Activated T-cell treated with anti-CD3 and anti-CD28 coated beads, Interleukin-2, amount 50 U/mL, for 72 hours (primary cell): ENCODE data around the gene MCOLN3. TPM values are rescaled to one million over a fixed set of nuclear protein-coding genes. Genes with fewer than 3 reads are reported as not detected.
A peak's percentile ranks its signal among the peaks of the same experiment; 100 is the strongest.

ENCODE experiments used
- ATAC-seq, 2 donors: fragments of 150-1000 bp; cut with Tn5 transposase; replicated peaks in 1 of 2; 2 replicates each; pipeline ENCODE4 v1.10.0; 2021; ENCODE audit warnings: moderate library complexity in 2 of 2, mild to moderate bottlenecking in 1 of 2
- DNase-seq, 2 donors: peaks; one replicate each; pipeline ENCODE4 v3.0.0; 2021 to 2022; ENCODE audit warnings: mixed read lengths in 1 of 2
- H3K27ac Mint-ChIP-seq: one replicate; pipeline ENCODE4 v1.8.0; 2022; ENCODE audit warnings: mild to moderate bottlenecking, moderate library complexity, mixed read lengths
- H3K27me3 Mint-ChIP-seq: one replicate; pipeline ENCODE4 v1.8.0; 2022; ENCODE audit warnings: low read depth, mixed read lengths
- H3K36me3 Mint-ChIP-seq, 2 donors: one replicate each; pipeline ENCODE4 v1.8.0; 2022; ENCODE audit warnings: mixed read lengths in 2 of 2, mild to moderate bottlenecking in 1 of 2; ENCODE audit not compliant: insufficient read depth in 2 of 2
- H3K4me1 Mint-ChIP-seq: one replicate; pipeline ENCODE4 v1.8.0; 2022; ENCODE audit warnings: low read depth, mixed read lengths
- H3K4me3 Mint-ChIP-seq, 2 donors: one replicate each; pipeline ENCODE4 v1.8.0; 2022; ENCODE audit warnings: mild to moderate bottlenecking in 2 of 2, mixed read lengths in 2 of 2, moderate library complexity in 2 of 2
- H3K9me3 Mint-ChIP-seq, 2 donors: one replicate each; pipeline ENCODE4 v1.8.0; 2022; ENCODE audit warnings: mixed read lengths in 2 of 2
- total RNA-seq, 2 donors: library from RNA; stranded (reverse); gene quantifications; one replicate each; pipeline ENCODE4 v1.2.3, GENCODE V29; 2022

The MCOLN3 gene
- total RNA-seq, result under 1 TPM; 0.74 to 0.91 TPM

GRCh38 chr1:85048296-85049064 lies at the start of gene MCOLN3:
Gene MCOLN3, minus strand, starts transcription at chr1:85048500. Its CDS starts 3,140 bp downstream, at chr1:85045360.
- Mint-ChIP-seq H3K27me3 (peaks cover 64% of the 10 kb centered on the region), H3K4me3 (peak within 1 kb of the TSS; percentile 78 to 91), H3K27ac (no peak within 1 kb of the TSS), H3K9me3 (no peaks in the 10 kb centered on the region), H3K4me1 (peaks cover 22% of the 10 kb centered on the region), H3K36me3 (no peaks in the 10 kb centered on the region)
- ATAC-seq (peak; percentile 80 to 81), DNase-seq (peak; percentile 53 to 56)

- Mint-ChIP-seq H3K36me3 (no peaks in the 10 kb centered on the region), H3K4me1 (peaks cover 14% of the 10 kb centered on the region), H3K27me3 (peaks cover 12% of the 10 kb centered on the region), H3K9me3 (no peaks in the 10 kb centered on the region), H3K4me3 (no peak overlapping the region), H3K27ac (no peak overlapping the region)
- DNase-seq (no peak), ATAC-seq (no peak)
These were observed 45.3 kb upstream of the MCOLN3 start for GRCh38 chr1:85093644-85094043.

GRCh38 chr1:85091671-85092280 lies 43.5 kb upstream of the MCOLN3 start:
- DNase-seq, result peak; percentile 18
- Mint-ChIP-seq H3K9me3 (no peaks in the 10 kb centered on the region), H3K27me3 (peaks cover 12% of the 10 kb centered on the region), H3K36me3 (no peaks in the 10 kb centered on the region), H3K4me1 (peaks cover 14% of the 10 kb centered on the region), H3K4me3 (peak overlapping the region; percentile 64 to 79), H3K27ac (no peak overlapping the region)
- peak; percentile 90 to 97 for ATAC-seq

GRCh38 chr1:85090225-85090624 lies 41.9 kb upstream of the MCOLN3 start:
- Mint-ChIP-seq H3K4me3 (no peak overlapping the region), H3K9me3 (no peaks in the 10 kb centered on the region), H3K36me3 (no peaks in the 10 kb centered on the region), H3K27me3 (peaks cover 12% of the 10 kb centered on the region), H3K4me1 (peaks cover 14% of the 10 kb centered on the region), H3K27ac (no peak overlapping the region)
- DNase-seq, result no peak
- no peak for ATAC-seq

- no peak overlapping the region for H3K4me3 Mint-ChIP-seq
- H3K36me3 Mint-ChIP-seq, result no peaks in the 10 kb centered on the region
- H3K27me3 Mint-ChIP-seq, result peaks cover 18% of the 10 kb centered on the region
These were observed 40.9 kb upstream of the MCOLN3 start for GRCh38 chr1:85089203-85089602.

GRCh38 chr1:85088408-85088784 lies 40.1 kb upstream of the MCOLN3 start:
- Mint-ChIP-seq H3K4me3 (no peak overlapping the region), H3K9me3 (no peaks in the 10 kb centered on the region), H3K4me1 (peaks cover 14% of the 10 kb centered on the region), H3K36me3 (no peaks in the 10 kb centered on the region), H3K27me3 (peaks cover 18% of the 10 kb centered on the region), H3K27ac (no peak overlapping the region)
- DNase-seq (no peak), ATAC-seq (no peak)

More at GRCh38 chr1:85089203-85089602, 40.9 kb upstream of the MCOLN3 start:
- no peak overlapping the region for H3K27ac Mint-ChIP-seq
- H3K4me1 Mint-ChIP-seq, result peaks cover 14% of the 10 kb centered on the region
- no peaks in the 10 kb centered on the region for H3K9me3 Mint-ChIP-seq
- ATAC-seq (no peak), DNase-seq (no peak)

- Mint-ChIP-seq H3K4me3 (no peak overlapping the region), H3K4me1 (peaks cover 12% of the 10 kb centered on the region), H3K9me3 (no peaks in the 10 kb centered on the region), H3K27me3 (peaks cover 16% of the 10 kb centered on the region), H3K36me3 (no peaks in the 10 kb centered on the region), H3K27ac (no peak overlapping the region)
- ATAC-seq (no peak), DNase-seq (no peak)
These were observed 39.5 kb upstream of the MCOLN3 start for GRCh38 chr1:85087659-85088407.

GRCh38 chr1:85085417-85085816 lies 37.1 kb upstream of the MCOLN3 start:
- no peaks in the 10 kb centered on the region for H3K9me3 Mint-ChIP-seq
- no peaks in the 10 kb centered on the region for H3K4me1 Mint-ChIP-seq
- H3K27ac Mint-ChIP-seq, result no peak overlapping the region
- H3K27me3 Mint-ChIP-seq, result peaks cover 13% of the 10 kb centered on the region
- DNase-seq (no peak), ATAC-seq (no peak)
- H3K4me3 Mint-ChIP-seq, result no peak overlapping the region
- no peaks in the 10 kb centered on the region for H3K36me3 Mint-ChIP-seq

GRCh38 chr1:85078903-85079302 lies 30.6 kb upstream of the MCOLN3 start:
- Mint-ChIP-seq H3K4me3 (no peak overlapping the region), H3K36me3 (peaks cover 0 to 2% of the 10 kb centered on the region in 2 donors), H3K27ac (no peak overlapping the region), H3K9me3 (peaks cover 6% of the 10 kb centered on the region in 2 donors), H3K27me3 (no peaks in the 10 kb centered on the region), H3K4me1 (no peaks in the 10 kb centered on the region)
- DNase-seq (no peak), ATAC-seq (no peak)

GRCh38 chr1:85074365-85074964 lies 26.2 kb upstream of the MCOLN3 start:
- Mint-ChIP-seq H3K36me3 (peaks cover 0 to 2% of the 10 kb centered on the region in 2 donors), H3K27me3 (no peaks in the 10 kb centered on the region), H3K4me1 (no peaks in the 10 kb centered on the region), H3K4me3 (no peak overlapping the region), H3K9me3 (peaks cover 6% of the 10 kb centered on the region in 2 donors), H3K27ac (no peak overlapping the region)
- DNase-seq (no peak), ATAC-seq (no peak)

- no peak for ATAC-seq
- H3K9me3 Mint-ChIP-seq, result peaks cover 6% of the 10 kb centered on the region in 2 donors
- no peaks in the 10 kb centered on the region for H3K4me1 Mint-ChIP-seq
- H3K4me3 Mint-ChIP-seq, result no peak overlapping the region
- no peaks in the 10 kb centered on the region for H3K36me3 Mint-ChIP-seq
- no peaks in the 10 kb centered on the region for H3K27me3 Mint-ChIP-seq
- no peak for DNase-seq
- no peak overlapping the region for H3K27ac Mint-ChIP-seq
These were observed 22.7 kb upstream of the MCOLN3 start for GRCh38 chr1:85070972-85071492.

GRCh38 chr1:85068846-85069245 lies 20.5 kb upstream of the MCOLN3 start:
- no peak overlapping the region for H3K4me3 Mint-ChIP-seq
- H3K27me3 Mint-ChIP-seq, result peaks cover 6% of the 10 kb centered on the region
- no peaks in the 10 kb centered on the region for H3K9me3 Mint-ChIP-seq
- no peaks in the 10 kb centered on the region for H3K4me1 Mint-ChIP-seq
- no peak for ATAC-seq
- H3K27ac Mint-ChIP-seq, result no peak overlapping the region
- H3K36me3 Mint-ChIP-seq, result no peaks in the 10 kb centered on the region
- no peak for DNase-seq

- DNase-seq, result no peak
- Mint-ChIP-seq H3K9me3 (no peaks in the 10 kb centered on the region), H3K4me3 (no peak overlapping the region), H3K27ac (no peak overlapping the region), H3K36me3 (no peaks in the 10 kb centered on the region), H3K4me1 (peaks cover 18% of the 10 kb centered on the region), H3K27me3 (peaks cover 9% of the 10 kb centered on the region)
- no peak for ATAC-seq
These were observed 17.2 kb upstream of the MCOLN3 start for GRCh38 chr1:85065550-85065949.
